ENCODE data around the gene LENEP.
"Not testable (repeated sequence)": the region's sequence is repeated elsewhere in the genome, so short reads cannot be mapped to it uniquely, and the experiment has no call there.

- not testable (repeated sequence) for TF ChIP-seq POLR2AphosphoS5 (IDR thresholded peaks at IDR 0.05; ENCODE audit: low read depth, low read length); POLR2A (IDR thresholded peaks at IDR 0.05; ENCODE audit: low read depth, low read length); TAF1 (IDR thresholded peaks at IDR 0.05; ENCODE audit: low read depth, low read length); SPI1 (IDR thresholded peaks at IDR 0.05; ENCODE audit: low read depth, low read length); POU2F2 (IDR thresholded peaks at IDR 0.05; ENCODE audit: low read depth, low read length); PAX5 (IDR thresholded peaks at IDR 0.05; ENCODE audit: insufficient read depth, low read length, severe bottlenecking)
Observed at GRCh38 chr1:154986736-154987135, 6.7 kb upstream of the LENEP start.

All from GM12891 (cell line).